H1 (cell line): ENCODE measurements around the gene CEP44. TPM values are rescaled to one million over a fixed set of nuclear protein-coding genes. Genes with fewer than 3 reads are reported as not detected.

Source experiments
- CTCF ChIA-PET: fragments of 300-600 bp; sonication (Branson Sonifier 250); formaldehyde crosslinking; loops from one replicate; lab custom pipeline; 2021; ENCODE audit not compliant: partially characterized antibody; lab: Charles Lee
- POLR2A ChIA-PET: fragments of 300-600 bp; sonication (Branson Sonifier 250); formaldehyde crosslinking; loops from one replicate; lab custom pipeline; 2021; ENCODE audit warnings: inconsistent platforms; ENCODE audit not compliant: partially characterized antibody; lab: Charles Lee
- DNase-seq, 2 experiments: peaks; one replicate each; pipeline versions ENCODE4 v3.0.0 to v3.0.0-alpha.2; 2010 to 2022; ENCODE audit warnings: low spot score in 2 of 2, low read depth in 1 of 2, mixed read lengths in 1 of 2
- FAIRE-seq: peaks from 2 replicates; lab custom pipeline; 2011; peaks lifted over from hg19 to GRCh38; lab: Jason Lieb, UNC
- H2AFZ ChIP-seq: 2 replicates; pipeline ENCODE4 v1.8.1; 2012; ENCODE audit warnings: low read length, inconsistent platforms
- H2AK5ac ChIP-seq: 2 replicates; pipeline ENCODE4 v1.6.1; 2013; ENCODE audit warnings: low read depth, low read length
- H2BK120ac ChIP-seq: replicated peaks from 2 replicates; pipeline ENCODE3; 2013; ENCODE audit warnings: low read depth, low read length, inconsistent platforms
- H2BK12ac ChIP-seq: 2 replicates; pipeline ENCODE4 v1.6.1; 2013; ENCODE audit warnings: low read depth, low read length
- H2BK15ac ChIP-seq: 2 replicates; pipeline ENCODE4 v1.6.1; 2013; ENCODE audit warnings: low read length
- H2BK20ac ChIP-seq: 2 replicates; pipeline ENCODE4 v1.6.1; 2013; ENCODE audit warnings: low read length
- H2BK5ac ChIP-seq: 2 replicates; pipeline ENCODE4 v1.6.1; 2013; ENCODE audit warnings: low read depth, low read length
- H3K14ac ChIP-seq: 2 replicates; pipeline ENCODE4 v1.6.1; 2013; ENCODE audit warnings: inconsistent platforms; ENCODE audit not compliant: insufficient read length
- H3K18ac ChIP-seq: 2 replicates; pipeline ENCODE4 v1.6.1; 2013; ENCODE audit warnings: low read length; ENCODE audit errors: extremely low read depth
- H3K23ac ChIP-seq: 2 replicates; pipeline ENCODE4 v1.6.1; 2013; ENCODE audit warnings: inconsistent platforms; ENCODE audit not compliant: insufficient read length
- H3K23me2 ChIP-seq: 2 replicates; pipeline ENCODE4 v1.6.1; 2013; ENCODE audit warnings: low read depth, low read length
- H3K27ac ChIP-seq: 2 replicates; pipeline ENCODE4 v1.6.1; 2011; ENCODE audit warnings: low read depth, low read length, inconsistent platforms
- H3K27me3 ChIP-seq, 4 experiments: replicated peaks in 1 of 4; 1 replicate in 1 of 4; 2 replicates in 3 of 4; pipeline versions ENCODE4 v1.6.1 to v1.8.1; 2011 to 2013; ENCODE audit warnings: low read length in 3 of 4, mild to moderate bottlenecking in 3 of 4, inconsistent platforms in 2 of 4, mixed read lengths in 2 of 4, moderate library complexity in 1 of 4; ENCODE audit not compliant: control insufficient read depth in 3 of 4, insufficient read depth in 3 of 4; ENCODE audit errors: extremely low read depth in 1 of 4
- H3K36me3 ChIP-seq, 4 experiments: 2 replicates each; pipeline versions ENCODE4 v1.6.1 to v1.8.1; 2011 to 2013; ENCODE audit warnings: mild to moderate bottlenecking in 4 of 4, low read length in 3 of 4, moderate library complexity in 2 of 4, control low read depth in 1 of 4, inconsistent platforms in 1 of 4; ENCODE audit not compliant: insufficient read depth in 4 of 4, control insufficient read depth in 2 of 4
- H3K4ac ChIP-seq: replicated peaks from 2 replicates; pipeline ENCODE3; 2013; ENCODE audit warnings: low read length, low read depth, mixed read lengths, inconsistent platforms; ENCODE audit not compliant: insufficient read length
- H3K4me1 ChIP-seq, 4 experiments: replicated peaks in 1 of 4; 1 replicate in 1 of 4; 2 replicates in 3 of 4; pipeline versions ENCODE4 v1.6.1 to v1.8.1; 2011 to 2013; ENCODE audit warnings: low read length in 3 of 4, inconsistent platforms in 2 of 4, mixed read lengths in 1 of 4; ENCODE audit not compliant: insufficient read depth in 4 of 4, control insufficient read depth in 3 of 4
- H3K4me2 ChIP-seq, 2 experiments: 2 replicates each; pipeline versions ENCODE4 v1.6.1 to v1.8.1; 2011 to 2013; ENCODE audit warnings: low read depth in 2 of 2, low read length in 2 of 2, control low read depth in 1 of 2, inconsistent platforms in 1 of 2, mild to moderate bottlenecking in 1 of 2; ENCODE audit not compliant: insufficient read depth in 1 of 2
- H3K4me3 ChIP-seq, 4 experiments: fragments of 200-600, 300-600 bp in 1 of 4; sonication (generic), shearing (Covaris generic), sonication (Bioruptor Twin) in 1 of 4; 2 replicates each; pipeline versions ENCODE4 v1.5.1 to v1.8.1; 2011 to 2016; ENCODE audit warnings: low read length in 4 of 4, low read depth in 3 of 4, control low read depth in 2 of 4, inconsistent platforms in 2 of 4, mild to moderate bottlenecking in 2 of 4, mixed read lengths in 1 of 4, moderate library complexity in 1 of 4; ENCODE audit not compliant: insufficient read depth in 2 of 4; ENCODE audit errors: extremely low read depth in 1 of 4
- H3K56ac ChIP-seq: replicated peaks from 2 replicates; pipeline ENCODE3; 2013; ENCODE audit warnings: low read depth, mild to moderate bottlenecking, mixed read lengths, low read length, inconsistent platforms; ENCODE audit not compliant: insufficient read length
- H3K79me1 ChIP-seq: 2 replicates; pipeline ENCODE4 v1.6.1; 2013; ENCODE audit warnings: low read depth, low read length, control low read depth
- H3K79me2 ChIP-seq, 2 experiments: 2 replicates each; pipeline versions ENCODE4 v1.6.1 to v1.8.1; 2012 to 2013; ENCODE audit warnings: low read length in 2 of 2, mild to moderate bottlenecking in 2 of 2, inconsistent platforms in 1 of 2; ENCODE audit not compliant: insufficient read depth in 2 of 2, control insufficient read depth in 1 of 2
- H3K9ac ChIP-seq, 4 experiments: replicated peaks in 1 of 4; 1 replicate in 1 of 4; 2 replicates in 3 of 4; pipeline versions ENCODE4 v1.6.1 to v1.8.1; 2011 to 2013; ENCODE audit warnings: low read depth in 3 of 4, low read length in 3 of 4, control low read depth in 2 of 4, mild to moderate bottlenecking in 2 of 4, moderate library complexity in 2 of 4, inconsistent platforms in 1 of 4; ENCODE audit errors: extremely low read depth in 1 of 4
- H3K9me3 ChIP-seq, 2 experiments: 2 replicates each; pipeline versions ENCODE4 v1.6.1 to v1.8.1; 2012 to 2013; ENCODE audit warnings: mild to moderate bottlenecking in 2 of 2, moderate library complexity in 2 of 2, control low read depth in 1 of 2, inconsistent platforms in 1 of 2, low read depth in 1 of 2, low read length in 1 of 2, mixed read lengths in 1 of 2; ENCODE audit not compliant: insufficient read depth in 2 of 2
- H4K20me1 ChIP-seq, 2 experiments: replicated peaks in 1 of 2; 2 replicates each; pipeline versions ENCODE3 to v1.8.1; 2011 to 2013; ENCODE audit warnings: inconsistent platforms in 2 of 2, low read length in 2 of 2, mild to moderate bottlenecking in 1 of 2; ENCODE audit not compliant: insufficient read depth in 2 of 2, control insufficient read depth in 1 of 2
- H4K5ac ChIP-seq: 2 replicates; pipeline ENCODE4 v1.6.1; 2013; ENCODE audit warnings: low read length, low read depth, mixed read lengths, inconsistent platforms; ENCODE audit not compliant: insufficient read length
- H4K8ac ChIP-seq: 2 replicates; pipeline ENCODE4 v1.8.0; 2013; ENCODE audit warnings: mild to moderate bottlenecking, moderate library complexity, low read length, inconsistent platforms; ENCODE audit not compliant: insufficient read depth; ENCODE audit errors: extremely low read depth
- H4K91ac ChIP-seq: replicated peaks from 2 replicates; pipeline ENCODE3; 2013; ENCODE audit warnings: low read length, mixed read lengths, inconsistent platforms; ENCODE audit not compliant: insufficient read length
- CREB1 ChIP-seq: IDR thresholded peaks from 2 replicates; pipeline ENCODE4 v1.6.1; 2012; ENCODE audit warnings: inconsistent platforms
- HDAC2 ChIP-seq, 2 experiments: fragments of 300-600 bp in 1 of 2; sonication (generic) in 1 of 2; IDR thresholded peaks; 2 replicates each; pipeline ENCODE4 v1.6.1; 2011 to 2012; ENCODE audit warnings: low read depth in 2 of 2, low read length in 2 of 2, mild to moderate bottlenecking in 2 of 2, moderate library complexity in 2 of 2, borderline replicate concordance in 1 of 2, inconsistent platforms in 1 of 2
- JUN ChIP-seq: IDR thresholded peaks from 2 replicates; pipeline ENCODE4 v1.6.1; 2011; ENCODE audit warnings: low read depth, mild to moderate bottlenecking, improper control_type of control experiment, low read length
- JUND ChIP-seq: IDR thresholded peaks from 2 replicates; pipeline ENCODE4 v1.6.1; 2011; ENCODE audit warnings: mild to moderate bottlenecking, improper control_type of control experiment, low read length
- KDM1A ChIP-seq: fragments of 200-600, 300-600 bp; sonication (generic); IDR thresholded peaks from 2 replicates; pipeline ENCODE4 v1.7.1; 2016; ENCODE audit warnings: mild to moderate bottlenecking, low read length, borderline replicate concordance
- NANOG ChIP-seq: IDR thresholded peaks from 2 replicates; pipeline ENCODE4 v1.6.1; 2011; ENCODE audit warnings: low read length, low read depth, mild to moderate bottlenecking, inconsistent platforms; ENCODE audit not compliant: insufficient read depth, poor library complexity, severe bottlenecking
- POU5F1 ChIP-seq: IDR thresholded peaks from 2 replicates; pipeline ENCODE4 v1.6.1; 2011; ENCODE audit warnings: low read depth, mild to moderate bottlenecking, low read length, moderate library complexity
- RXRA ChIP-seq: IDR thresholded peaks from 2 replicates; pipeline ENCODE4 v1.6.1; 2011; ENCODE audit warnings: low read depth, mild to moderate bottlenecking, low read length, moderate library complexity; ENCODE audit not compliant: insufficient read depth
- SRF ChIP-seq: IDR thresholded peaks from 2 replicates; pipeline ENCODE4 v1.6.1; 2011; ENCODE audit warnings: mild to moderate bottlenecking, low read depth, low read length, moderate library complexity
- USF2 ChIP-seq: IDR thresholded peaks from 2 replicates; pipeline ENCODE4 v1.6.1; 2011; ENCODE audit warnings: low read length, improper control_type of control experiment
- YY1 ChIP-seq: IDR thresholded peaks from 2 replicates; pipeline ENCODE4 v1.6.1; 2011; ENCODE audit warnings: low read depth, mild to moderate bottlenecking, low read length
- WGBS, 2 experiments: shearing (Covaris generic) in 1 of 2; methylation state at CpG; one replicate each; pipeline versions ENCODE4 v1.1.6 to v1.1.7; 2013 to 2015; ENCODE audit warnings: low lambda C conversion rate in 2 of 2, mixed read lengths in 2 of 2, inconsistent platforms in 1 of 2, low coverage in 1 of 2, missing lambda C conversion rate in 1 of 2; ENCODE audit not compliant: insufficient replicate concordance in 2 of 2, insufficient coverage in 1 of 2, insufficient read length in 1 of 2; ENCODE audit errors: extremely low coverage in 1 of 2, missing lambda C conversion rate in 1 of 2; 5-methylcytosine and 5-hydroxymethylcytosine counted together
- polyA plus RNA-seq, 7 experiments: library from polyadenylated mRNA; depleted of rRNA in 3 of 7; stranded (reverse) in 5 of 7; unstranded in 2 of 7; fragments of >200 nt in 5 of 7; fragments of 200-250 nt in 2 of 7; gene quantifications; 1 replicate in 5 of 7; 2 replicates in 1 of 7; 4 replicates in 1 of 7; pipeline versions ENCODE4 v1.2.1 to v1.2.3, GENCODE V29; 2011 to 2013; ENCODE audit warnings: missing spikeins in 2 of 7, mixed read lengths in 2 of 7
- total RNA-seq: library from RNA; stranded (reverse); fragmentation: NEBNext Ultra II Directional; extraction: Animal tissue kit (Norgen Biotek cat#: 25700); gene quantifications from 2 replicates; pipeline ENCODE4 v1.2.1, GENCODE V29; 2021
- TF ChIP-seq, protein P1 (sequence below): IDR thresholded peaks from 2 replicates; pipeline ENCODE4 v1.6.1; 2012; ENCODE audit warnings: inconsistent platforms

Gene CEP44
- total and polyA plus RNA-seq, 2 of the 8 experiments (the other 6 are each of a cell fraction or from before 2014, with no cell fraction given), result 3.4 to 17.1 TPM

- Histone ChIP-seq H3K27me3 (no peaks in the 10 kb centered on the region), H3K9ac (no peak overlapping the region), H3K4me1 (no peaks in the 10 kb centered on the region), H3K9me3 (no peaks in the 10 kb centered on the region), H3K18ac (no peak overlapping the region), H4K8ac (no peak overlapping the region), H3K79me2 (no peaks in the 10 kb centered on the region), H2BK120ac (no peak overlapping the region), H3K79me1 (no peaks in the 10 kb centered on the region), H3K27ac (no peak overlapping the region), H3K56ac (no peak overlapping the region), H4K5ac (no peak overlapping the region), H2AFZ (no peak overlapping the region), H3K23me2 (no peaks in the 10 kb centered on the region), H3K14ac (no peak overlapping the region), H2BK20ac (no peak overlapping the region), H2BK5ac (no peak overlapping the region), H4K91ac (no peak overlapping the region), H3K23ac (no peak overlapping the region), H3K4me3 (no peak overlapping the region), H2AK5ac (no peak overlapping the region), H2BK15ac (no peak overlapping the region), H3K4me2 (no peak overlapping the region), H3K4ac (no peak overlapping the region), H2BK12ac (no peak overlapping the region), H4K20me1 (no peaks in the 10 kb centered on the region), H3K36me3 (peaks cover 0 to 13% (median 0%) of the 10 kb centered on the region in 4 experiments; a peak in 2 of 8 replicates)
- ChIA-PET POLR2A (no interaction called here), CTCF (interaction anchor here (1.0 kb wide), 1 partner anchor 18 kb away, joined by 3 read pairs; no protein-coding TSS in a partner anchor)
- TF ChIP-seq USF2, result no peak
- no peak for TF ChIP-seq RXRA
- no peak for TF ChIP-seq HDAC2 (IDR thresholded peaks at IDR 0.05; ENCODE audit: borderline replicate concordance in 1 of 2, low read depth in 2 of 2, low read length in 2 of 2)
- TF ChIP-seq POU5F1, result no peak
- no peak for TF ChIP-seq JUND
- TF ChIP-seq CREB1, result no peak
- TF ChIP-seq, protein P1, sequence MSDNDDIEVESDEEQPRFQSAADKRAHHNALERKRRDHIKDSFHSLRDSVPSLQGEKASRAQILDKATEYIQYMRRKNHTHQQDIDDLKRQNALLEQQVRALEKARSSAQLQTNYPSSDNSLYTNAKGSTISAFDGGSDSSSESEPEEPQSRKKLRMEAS, result no peak
- no peak for TF ChIP-seq SRF
- no peak for TF ChIP-seq JUN
- no peak for TF ChIP-seq YY1
- no peak for TF ChIP-seq NANOG
- no peak for TF ChIP-seq KDM1A
- FAIRE-seq (no peak), DNase-seq (no peak)
- WGBS, 2 experiments, result 89% methylated on average over 1 of the region's 1 CpG; no CpG with 5 or more reads in 1 of the 2 experiments
Observed at GRCh38 chr4:174316546-174316945, 32.8 kb downstream of the CEP44 start.
